Neural progenitor cell (in vitro differentiated cells): ENCODE measurements around the gene IBTK.

Experiments used
- EZH2 ChIP-seq: fragments of 200-600 bp; sonication (generic); IDR thresholded peaks from 2 replicates; pipeline ENCODE4 v1.6.1; 2017; ENCODE audit warnings: antibody characterized with exemption, mild to moderate bottlenecking, moderate library complexity
- TF ChIP-seq, protein P1 (sequence below): fragments of 200-600 bp; sonication (generic); IDR thresholded peaks from 2 replicates; pipeline ENCODE4 v1.5.1; 2017; ENCODE audit warnings: antibody characterized with exemption, mild to moderate bottlenecking

GRCh38 chr6:82172594-82172993, 75.0 kb downstream of the IBTK start:
- TF ChIP-seq, protein P1, sequence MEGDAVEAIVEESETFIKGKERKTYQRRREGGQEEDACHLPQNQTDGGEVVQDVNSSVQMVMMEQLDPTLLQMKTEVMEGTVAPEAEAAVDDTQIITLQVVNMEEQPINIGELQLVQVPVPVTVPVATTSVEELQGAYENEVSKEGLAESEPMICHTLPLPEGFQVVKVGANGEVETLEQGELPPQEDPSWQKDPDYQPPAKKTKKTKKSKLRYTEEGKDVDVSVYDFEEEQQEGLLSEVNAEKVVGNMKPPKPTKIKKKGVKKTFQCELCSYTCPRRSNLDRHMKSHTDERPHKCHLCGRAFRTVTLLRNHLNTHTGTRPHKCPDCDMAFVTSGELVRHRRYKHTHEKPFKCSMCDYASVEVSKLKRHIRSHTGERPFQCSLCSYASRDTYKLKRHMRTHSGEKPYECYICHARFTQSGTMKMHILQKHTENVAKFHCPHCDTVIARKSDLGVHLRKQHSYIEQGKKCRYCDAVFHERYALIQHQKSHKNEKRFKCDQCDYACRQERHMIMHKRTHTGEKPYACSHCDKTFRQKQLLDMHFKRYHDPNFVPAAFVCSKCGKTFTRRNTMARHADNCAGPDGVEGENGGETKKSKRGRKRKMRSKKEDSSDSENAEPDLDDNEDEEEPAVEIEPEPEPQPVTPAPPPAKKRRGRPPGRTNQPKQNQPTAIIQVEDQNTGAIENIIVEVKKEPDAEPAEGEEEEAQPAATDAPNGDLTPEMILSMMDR, result no peak
- TF ChIP-seq EZH2, result no peak
